GM12891 (cell line): ENCODE data around the gene TRNP1.

Experiments used
- DNase-seq: peaks from one replicate; pipeline ENCODE4 v3.0.0; 2011; ENCODE audit warnings: low spot score; ENCODE audit not compliant: insufficient read length
- FAIRE-seq: peaks from 2 replicates; lab custom pipeline; 2011; peaks lifted over from hg19 to GRCh38; lab: Jason Lieb, UNC
- PAX5 ChIP-seq: IDR thresholded peaks from 2 replicates; pipeline ENCODE4 v1.6.1; 2011; ENCODE audit warnings: low read length, moderate library complexity, mild to moderate bottlenecking; ENCODE audit not compliant: insufficient read depth, severe bottlenecking
- POLR2A ChIP-seq: IDR thresholded peaks from 2 replicates; pipeline ENCODE4 v1.6.1; 2011; ENCODE audit warnings: low read depth, low read length, control low read depth
- POLR2AphosphoS5 ChIP-seq: IDR thresholded peaks from 2 replicates; pipeline ENCODE4 v1.6.1; 2011; ENCODE audit warnings: low read depth, low read length, control low read depth
- POU2F2 ChIP-seq: IDR thresholded peaks from 2 replicates; pipeline ENCODE4 v1.6.1; 2011; ENCODE audit warnings: low read depth, mild to moderate bottlenecking, control low read depth, low read length, moderate library complexity
- SPI1 ChIP-seq: IDR thresholded peaks from 2 replicates; pipeline ENCODE4 v1.6.1; 2011; ENCODE audit warnings: low read depth, low read length, control low read depth
- TAF1 ChIP-seq: IDR thresholded peaks from 2 replicates; pipeline ENCODE4 v1.6.1; 2011; ENCODE audit warnings: low read depth, low read length, control low read depth

Gene TRNP1

DNA sequence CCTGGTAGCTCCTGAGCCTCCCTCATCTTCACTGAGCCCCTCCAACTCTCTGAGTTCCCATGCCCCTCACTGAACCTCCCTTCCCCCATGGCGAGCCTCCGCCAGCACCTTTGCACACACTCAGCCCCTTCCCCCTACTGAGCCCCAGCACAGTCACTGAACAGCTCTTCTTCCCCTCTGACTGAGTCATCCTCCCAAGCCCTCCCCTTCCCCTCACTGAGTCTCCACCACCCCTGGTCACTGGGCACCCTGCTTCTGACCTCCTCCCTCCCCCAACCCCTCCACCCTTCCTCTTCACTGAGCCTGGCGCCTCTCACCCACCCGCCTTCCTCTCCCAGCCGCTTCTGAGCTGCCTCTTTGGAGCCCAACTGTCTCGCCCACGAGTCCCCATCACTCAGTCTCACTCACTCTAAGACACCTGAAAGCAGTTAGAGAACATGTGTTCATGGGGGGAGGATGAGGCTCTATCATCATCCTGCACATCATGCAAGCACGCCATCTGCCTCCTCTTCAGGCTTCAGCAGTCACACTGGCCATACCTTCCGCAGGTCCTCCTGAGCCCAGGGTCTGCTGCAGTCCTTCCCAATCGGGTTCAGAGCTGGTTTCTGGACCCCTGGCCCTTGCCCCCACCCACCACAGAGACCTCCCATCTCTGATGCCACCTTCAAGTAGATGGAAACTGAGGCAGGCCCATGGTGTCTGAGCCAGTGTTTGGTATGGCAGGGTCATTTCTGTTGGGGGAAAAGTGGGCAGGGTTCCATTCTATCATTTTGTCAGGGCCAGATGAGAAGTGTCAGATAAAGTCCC lies 2.0 kb upstream of the TRNP1 start:
- FAIRE-seq (peak; percentile 74), DNase-seq (peak; percentile 57)
- no peak for TF ChIP-seq PAX5
- TF ChIP-seq POLR2A, result no peak
- TF ChIP-seq TAF1, result no peak
- no peak for TF ChIP-seq POLR2AphosphoS5
- no peak for TF ChIP-seq POU2F2
- TF ChIP-seq SPI1, result no peak

DNA sequence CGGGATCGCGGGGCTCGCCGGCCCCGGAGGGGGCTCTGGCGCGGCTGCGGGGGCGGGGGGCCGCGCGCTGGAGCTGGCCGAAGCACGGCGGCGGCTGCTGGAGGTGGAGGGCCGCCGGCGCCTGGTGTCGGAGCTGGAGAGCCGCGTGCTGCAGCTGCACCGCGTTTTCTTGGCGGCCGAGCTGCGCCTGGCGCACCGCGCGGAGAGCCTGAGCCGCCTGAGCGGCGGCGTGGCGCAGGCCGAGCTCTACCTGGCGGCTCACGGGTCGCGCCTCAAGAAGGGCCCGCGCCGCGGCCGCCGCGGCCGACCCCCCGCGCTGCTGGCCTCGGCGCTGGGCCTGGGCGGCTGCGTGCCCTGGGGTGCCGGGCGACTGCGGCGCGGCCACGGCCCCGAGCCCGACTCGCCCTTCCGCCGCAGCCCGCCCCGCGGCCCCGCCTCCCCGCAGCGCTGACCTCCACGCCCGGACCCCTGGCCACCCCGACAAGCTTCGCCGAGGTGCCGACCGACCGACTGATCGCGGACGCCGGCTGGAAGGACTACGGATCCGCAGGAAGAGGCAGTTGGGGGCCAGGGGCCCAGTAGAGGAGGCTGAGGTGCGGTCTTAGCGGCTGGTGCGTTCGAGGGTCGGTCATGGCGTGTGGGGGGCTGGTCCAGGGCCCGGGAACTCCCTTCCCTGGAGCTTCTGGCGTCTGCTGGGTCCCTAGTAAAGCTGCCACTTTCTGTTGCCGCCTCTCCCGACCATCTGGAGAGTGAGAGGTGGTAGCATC lies 711 bp downstream of the TRNP1 start:
- DNase-seq, result no peak
- FAIRE-seq, result peak; percentile 40
- TF ChIP-seq TAF1 (no peak), POLR2AphosphoS5 (no peak), POU2F2 (no peak), PAX5 (no peak), SPI1 (no peak), POLR2A (no peak)

DNA sequence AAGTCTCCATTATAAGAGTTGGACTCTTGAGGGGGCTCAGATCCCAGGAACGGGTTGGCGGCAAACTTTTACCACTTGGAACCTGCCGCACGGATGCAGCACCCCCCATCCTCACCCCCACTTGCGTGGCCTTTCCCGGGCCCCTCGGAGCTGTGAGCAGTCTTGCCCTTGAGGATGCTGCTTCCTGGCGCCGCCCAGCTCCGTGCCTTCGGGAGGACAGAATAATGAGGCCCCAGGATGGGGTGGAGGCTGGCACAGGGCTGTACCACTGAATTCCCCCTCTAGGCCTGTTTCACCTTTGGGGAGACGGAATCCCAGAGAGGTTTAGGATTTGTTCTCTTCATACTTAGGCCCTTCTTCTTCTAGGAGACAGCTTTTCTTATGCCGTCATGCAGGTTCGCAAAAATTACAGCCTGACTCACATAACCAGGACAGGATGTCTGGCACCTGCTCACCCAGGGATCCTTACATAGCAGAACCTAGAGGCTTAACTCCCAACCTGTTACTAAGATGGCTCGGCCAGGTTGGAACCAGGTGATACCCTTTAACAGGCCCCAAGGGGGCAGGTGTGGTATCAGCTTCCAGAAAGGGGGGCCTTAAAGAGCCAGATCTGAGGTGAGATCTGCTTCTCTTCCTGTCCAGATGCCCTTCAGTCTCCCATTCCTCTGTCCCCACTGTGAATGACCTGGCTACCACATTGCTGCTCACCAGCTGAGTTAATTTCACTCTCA lies 1.5 kb downstream of the TRNP1 start:
- no peak for FAIRE-seq
- TF ChIP-seq PAX5, result no peak
- no peak for TF ChIP-seq TAF1
- no peak for TF ChIP-seq POLR2A
- no peak for TF ChIP-seq SPI1
- TF ChIP-seq POU2F2, result no peak
- no peak for TF ChIP-seq POLR2AphosphoS5
- DNase-seq, result no peak

DNA sequence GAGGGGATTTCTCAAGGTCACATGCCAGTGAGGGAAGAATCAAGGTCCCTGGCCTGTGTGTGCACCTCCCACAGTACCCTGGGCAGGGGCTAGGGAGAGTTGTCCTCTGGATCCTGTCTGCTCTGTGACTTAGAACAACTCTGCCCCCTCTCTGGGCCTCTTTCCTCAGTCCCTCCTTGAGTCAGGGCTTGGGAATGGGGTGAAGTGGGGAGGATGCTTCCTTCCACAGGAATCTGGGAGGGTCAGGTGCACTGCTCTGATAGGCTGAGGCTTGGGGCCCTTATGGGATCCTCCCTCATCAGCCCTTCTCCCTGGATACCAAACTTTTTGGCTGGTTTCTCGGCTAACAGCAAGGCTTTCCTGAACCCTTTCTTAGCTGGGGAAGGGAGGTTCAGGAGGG lies 2.5 kb downstream of the TRNP1 start:
- no peak for DNase-seq
- no peak for FAIRE-seq

DNA sequence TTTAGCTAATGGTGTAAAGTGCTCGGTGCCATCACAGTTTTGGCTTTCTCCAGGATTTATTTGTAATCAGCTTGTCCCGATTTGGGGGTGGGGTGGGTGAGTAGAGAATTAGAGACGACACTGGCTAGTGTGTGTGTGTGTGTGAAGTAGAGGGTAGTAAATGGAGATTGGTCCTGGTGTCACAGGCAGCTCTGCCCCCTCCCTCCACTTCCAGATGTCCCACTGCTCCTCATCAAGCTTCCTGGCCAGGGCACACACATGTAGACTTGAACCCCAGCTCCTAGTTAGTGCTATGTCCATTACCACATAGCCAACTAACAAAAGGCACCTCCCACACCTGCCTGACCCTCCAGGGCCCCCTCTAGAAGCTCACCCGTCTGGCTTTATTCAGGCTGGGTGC lies 3.2 kb downstream of the TRNP1 start:
- DNase-seq, result no peak

More for the DNA sequence above, 2.5 kb downstream of the TRNP1 start:
- TF ChIP-seq POLR2A, result no peak
- TF ChIP-seq TAF1, result no peak
- no peak for TF ChIP-seq POLR2AphosphoS5

DNA sequence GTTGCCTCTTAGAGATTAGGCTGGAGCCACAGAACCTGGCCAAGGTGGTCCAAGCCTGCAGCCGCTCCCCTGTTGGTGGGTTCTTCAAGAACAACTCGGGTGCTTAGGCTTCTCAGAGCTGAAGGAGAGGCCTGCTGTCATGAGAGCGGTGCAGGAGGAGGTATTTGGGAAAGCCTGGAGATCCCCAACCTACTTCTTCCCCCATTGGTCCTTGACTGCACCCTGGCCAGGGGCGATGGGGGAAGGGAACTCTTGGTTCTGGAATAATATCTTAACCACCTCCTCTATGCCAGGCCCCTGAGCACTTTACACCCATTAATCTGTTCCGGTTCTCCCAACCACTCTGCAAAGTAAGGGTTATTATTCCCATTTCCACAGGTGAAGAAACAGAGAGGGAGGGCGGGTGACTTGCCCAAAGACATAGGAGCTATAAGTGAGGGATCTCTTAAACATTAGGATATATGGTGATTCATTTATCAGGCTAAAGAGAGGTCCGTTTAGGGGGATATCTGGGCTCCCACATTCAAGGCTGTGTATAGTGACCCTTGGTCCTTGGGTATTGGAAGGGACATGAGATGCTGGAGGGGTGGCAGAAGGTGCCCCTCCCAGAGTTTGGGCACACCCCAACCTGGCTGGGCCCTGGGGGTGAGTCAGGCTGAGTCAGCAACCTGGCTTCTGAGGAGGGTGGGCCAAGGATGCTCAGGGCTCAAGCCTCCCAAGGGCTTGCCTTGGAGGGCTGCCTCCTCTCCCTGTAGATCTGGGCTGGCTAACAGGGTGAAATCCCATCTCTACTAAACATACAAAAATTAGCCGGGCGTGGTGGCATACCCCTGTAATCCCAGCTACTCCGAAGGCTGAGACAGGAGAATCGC lies 5.2 kb downstream of the TRNP1 start:
- TF ChIP-seq POLR2AphosphoS5, result no peak
- no peak for TF ChIP-seq POU2F2
- no peak for DNase-seq
- FAIRE-seq, result no peak

More for the DNA sequence above, 3.2 kb downstream of the TRNP1 start:
- TF ChIP-seq PAX5, result no peak
- no peak for TF ChIP-seq POLR2A
- TF ChIP-seq SPI1, result no peak
- no peak for TF ChIP-seq POU2F2
- no peak for TF ChIP-seq TAF1
- no peak for TF ChIP-seq POLR2AphosphoS5
- FAIRE-seq, result no peak

DNA sequence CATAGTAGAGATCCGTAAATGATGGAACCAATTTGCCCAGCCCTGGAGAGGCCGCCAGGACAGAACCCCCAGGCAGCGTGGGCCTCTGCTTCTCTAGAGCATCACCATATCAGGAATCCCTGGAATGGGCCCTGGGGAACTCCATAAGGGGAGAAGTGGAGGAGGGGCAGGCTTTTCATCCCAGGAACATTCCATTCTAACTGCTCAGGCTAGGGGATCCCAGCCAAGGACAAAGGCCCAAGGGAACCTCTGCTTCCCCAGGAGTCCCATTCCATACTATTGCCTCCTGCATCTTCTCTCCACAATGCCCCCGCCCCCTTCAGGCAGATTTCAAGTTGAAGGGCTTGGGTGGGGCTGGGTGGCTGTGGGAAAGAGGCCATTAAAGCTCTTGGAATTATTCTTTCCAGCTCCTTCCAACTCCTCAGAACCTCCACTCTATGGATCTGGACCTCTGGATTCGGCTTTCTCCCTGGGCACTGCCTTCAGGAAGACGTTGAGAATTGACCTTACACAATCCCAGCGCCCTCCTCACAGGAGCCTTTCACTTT lies 6.0 kb downstream of the TRNP1 start:
- DNase-seq (no peak), FAIRE-seq (no peak)
- TF ChIP-seq SPI1, result no peak
- TF ChIP-seq POU2F2, result no peak
- TF ChIP-seq POLR2AphosphoS5, result no peak
- no peak for TF ChIP-seq TAF1
- no peak for TF ChIP-seq PAX5
- TF ChIP-seq POLR2A, result no peak

DNA sequence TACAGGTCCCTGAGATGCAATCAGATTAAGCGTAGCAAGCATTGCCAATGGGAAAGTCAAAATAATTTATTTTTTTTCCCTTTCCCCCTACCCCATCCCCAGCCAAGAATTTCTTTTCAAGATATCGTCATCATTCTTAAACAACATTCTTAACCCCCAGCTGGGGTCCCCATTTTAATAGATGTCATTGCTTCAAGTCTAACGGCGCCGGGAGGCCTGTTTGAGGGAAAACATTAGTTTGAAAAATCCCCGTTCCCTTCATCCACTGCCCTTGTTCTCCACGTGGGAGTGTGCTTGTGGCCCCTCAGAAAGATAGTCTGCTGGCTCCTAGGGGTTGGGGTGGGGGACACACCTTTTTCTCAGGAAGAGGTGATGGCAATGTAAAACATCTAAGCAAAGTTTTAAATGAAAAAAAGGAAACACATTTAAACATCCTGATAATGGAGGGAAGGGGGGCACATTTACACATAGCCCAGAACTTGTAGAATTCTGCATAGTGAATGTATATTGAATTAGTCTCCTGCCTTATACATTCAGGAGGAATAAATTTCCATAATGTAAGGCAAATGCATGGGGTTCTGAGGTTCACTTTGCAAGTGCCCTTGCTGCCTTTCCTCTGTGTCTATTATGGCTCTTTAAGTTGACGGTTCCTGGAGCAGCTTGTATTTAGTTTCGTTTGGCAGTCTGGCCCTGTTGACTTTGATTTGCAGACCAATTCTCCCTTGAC lies 6.8 kb downstream of the TRNP1 start:
- no peak for DNase-seq
- no peak for FAIRE-seq
- TF ChIP-seq SPI1 (no peak), PAX5 (no peak), POU2F2 (no peak), POLR2A (no peak), TAF1 (no peak), POLR2AphosphoS5 (no peak)
